ENCODE data around the gene GLIS2.

GLIS2 gene

GRCh38 chr16:4288148-4288921, 27.5 kb upstream of the GLIS2 start:
- Histone ChIP-seq H3K27me3 (ENCODE audit: insufficient read depth, poor library complexity, severe bottlenecking) (no peaks in the 10 kb centered on the region), H3K27ac (replicated peaks) (no peak overlapping the region), H3K4me3 (replicated peaks; ENCODE audit: insufficient read depth, low read length) (peak overlapping the region; percentile 19)
- TF ChIP-seq GABPA (IDR thresholded peaks at IDR 0.05; ENCODE audit: low read depth) (peak; percentile 42; the same call in 1 of the 2 replicates), POLR2AphosphoS5 (IDR thresholded peaks at IDR 0.05; ENCODE audit: low read depth) (no peak), REST (IDR thresholded peaks at IDR 0.05; ENCODE audit: insufficient replicate concordance, low read depth) (no peak), CTCF (IDR thresholded peaks at IDR 0.05; ENCODE audit: insufficient read depth, low read length) (peak; percentile 90), SPI1 (IDR thresholded peaks at IDR 0.05; ENCODE audit: borderline replicate concordance, low read depth) (no peak)
- DNase-seq (ENCODE audit: low read depth in 1 of 2, low spot score in 1 of 2), result peak; percentile 50 to 71

GRCh38 chr16:4290236-4290830, 25.5 kb upstream of the GLIS2 start:
- Histone ChIP-seq H3K4me3 (replicated peaks; ENCODE audit: insufficient read depth, low read length) (no peak overlapping the region), H3K27ac (replicated peaks) (no peak overlapping the region), H3K27me3 (ENCODE audit: insufficient read depth, poor library complexity, severe bottlenecking) (no peaks in the 10 kb centered on the region)
- DNase-seq (ENCODE audit: low read depth in 1 of 2, low spot score in 1 of 2), result peak; percentile 18 to 46
- TF ChIP-seq SPI1 (IDR thresholded peaks at IDR 0.05; ENCODE audit: borderline replicate concordance, low read depth) (no peak), REST (IDR thresholded peaks at IDR 0.05; ENCODE audit: insufficient replicate concordance, low read depth) (no peak), GABPA (IDR thresholded peaks at IDR 0.05; ENCODE audit: low read depth) (no peak)

GRCh38 chr16:4291699-4292098, 24.2 kb upstream of the GLIS2 start:
- no peak for TF ChIP-seq REST (IDR thresholded peaks at IDR 0.05; ENCODE audit: insufficient replicate concordance, low read depth)
- no peak for TF ChIP-seq POLR2AphosphoS5 (IDR thresholded peaks at IDR 0.05; ENCODE audit: low read depth)
- TF ChIP-seq SPI1 (IDR thresholded peaks at IDR 0.05; ENCODE audit: borderline replicate concordance, low read depth), result no peak
- no peak for TF ChIP-seq GABPA (IDR thresholded peaks at IDR 0.05; ENCODE audit: low read depth)
- no peak for TF ChIP-seq CTCF (IDR thresholded peaks at IDR 0.05; ENCODE audit: insufficient read depth, low read length)
- no peaks in the 10 kb centered on the region for H3K27me3 ChIP-seq (ENCODE audit: insufficient read depth, poor library complexity, severe bottlenecking)
- DNase-seq (ENCODE audit: low read depth in 1 of 2, low spot score in 1 of 2), result no peak
- H3K4me3 ChIP-seq (replicated peaks; ENCODE audit: insufficient read depth, low read length), result no peak overlapping the region
- H3K27ac ChIP-seq (replicated peaks), result no peak overlapping the region

All from HL-60 (cell line).